Smooth muscle cell (in vitro differentiated cells): ENCODE data around the gene SDHB. TPM values are rescaled to one million over a fixed set of nuclear protein-coding genes. Genes with fewer than 3 reads are reported as not detected.

Source experiments
- DNase-seq: peaks from one replicate; lab custom pipeline; 2025; ENCODE audit not compliant: unreplicated experiment; lab: John Stamatoyannopoulos, UW
- H2AFZ ChIP-seq: fragments of 200-600 bp; sonication (generic); 2 replicates; pipeline ENCODE4 v1.6.0; 2016; ENCODE audit warnings: antibody characterized with exemption, low read depth, mild to moderate bottlenecking
- H3F3A ChIP-seq: fragments of 200-600 bp; sonication (generic); 2 replicates; pipeline ENCODE4 v1.6.0; 2017; ENCODE audit warnings: antibody characterized with exemption, low read depth
- H3K27ac ChIP-seq: fragments of 200-600 bp; sonication (generic); 2 replicates; pipeline ENCODE4 v1.5.1; 2016; ENCODE audit warnings: low read depth, mild to moderate bottlenecking
- H3K27me3 ChIP-seq: fragments of 200-600 bp; sonication (generic); 2 replicates; pipeline ENCODE4 v1.6.1; 2016; ENCODE audit warnings: low read depth, mild to moderate bottlenecking
- H3K36me3 ChIP-seq: fragments of 200-600 bp; sonication (generic); 2 replicates; pipeline ENCODE4 v1.5.1; 2016; ENCODE audit warnings: low read depth
- H3K4me1 ChIP-seq: fragments of 200-600 bp; sonication (generic); 2 replicates; pipeline ENCODE4 v1.5.1; 2016; ENCODE audit warnings: low read depth
- H3K4me2 ChIP-seq: fragments of 200-600 bp; sonication (generic); 2 replicates; pipeline ENCODE4 v1.6.0; 2016; ENCODE audit warnings: mild to moderate bottlenecking
- H3K4me3 ChIP-seq: fragments of 200-600 bp; sonication (generic); 2 replicates; pipeline ENCODE4 v1.5.1; 2016; ENCODE audit warnings: mild to moderate bottlenecking
- H3K79me2 ChIP-seq: fragments of 200-600 bp; sonication (generic); 2 replicates; pipeline ENCODE4 v1.6.0; 2016; ENCODE audit warnings: low read depth, mild to moderate bottlenecking
- H3K9ac ChIP-seq: fragments of 200-600 bp; sonication (generic); 2 replicates; pipeline ENCODE4 v1.6.0; 2016; ENCODE audit warnings: low read depth
- H3K9me3 ChIP-seq: fragments of 200-600 bp; sonication (generic); replicated peaks from 2 replicates; pipeline ENCODE4 v1.5.1; 2016; ENCODE audit warnings: low read depth
- H4K20me1 ChIP-seq: fragments of 200-600 bp; sonication (generic); 2 replicates; pipeline ENCODE4 v1.6.0; 2016; ENCODE audit warnings: low read depth
- CTCF ChIP-seq: fragments of 200-600 bp; sonication (generic); IDR thresholded peaks from 2 replicates; pipeline ENCODE4 v1.5.1; 2017; ENCODE audit warnings: borderline replicate concordance, mild to moderate bottlenecking, antibody characterized with exemption; ENCODE audit not compliant: insufficient read depth, poor library complexity, severe bottlenecking
- WGBS: methylation state at CpG from one replicate; pipeline ENCODE4 v1.1.7; 2016; ENCODE audit warnings: low lambda C conversion rate; 5-methylcytosine and 5-hydroxymethylcytosine counted together
- polyA plus RNA-seq: library from polyadenylated mRNA; unstranded; fragments of >200 nt; fragmentation: Nextera tagmentation; extraction: Ambion mirVana; gene quantifications from 2 replicates; pipeline ENCODE4 v1.2.1, GENCODE V29; 2016
- total RNA-seq: library from RNA; depleted of rRNA; stranded (reverse); fragments of >200 nt; gene quantifications from 2 replicates; pipeline ENCODE4 v1.2.3, GENCODE V29; 2014

SDHB gene
- total and polyA plus RNA-seq, 2 experiments from 2014 or later, result 123 to 174 TPM

DNA sequence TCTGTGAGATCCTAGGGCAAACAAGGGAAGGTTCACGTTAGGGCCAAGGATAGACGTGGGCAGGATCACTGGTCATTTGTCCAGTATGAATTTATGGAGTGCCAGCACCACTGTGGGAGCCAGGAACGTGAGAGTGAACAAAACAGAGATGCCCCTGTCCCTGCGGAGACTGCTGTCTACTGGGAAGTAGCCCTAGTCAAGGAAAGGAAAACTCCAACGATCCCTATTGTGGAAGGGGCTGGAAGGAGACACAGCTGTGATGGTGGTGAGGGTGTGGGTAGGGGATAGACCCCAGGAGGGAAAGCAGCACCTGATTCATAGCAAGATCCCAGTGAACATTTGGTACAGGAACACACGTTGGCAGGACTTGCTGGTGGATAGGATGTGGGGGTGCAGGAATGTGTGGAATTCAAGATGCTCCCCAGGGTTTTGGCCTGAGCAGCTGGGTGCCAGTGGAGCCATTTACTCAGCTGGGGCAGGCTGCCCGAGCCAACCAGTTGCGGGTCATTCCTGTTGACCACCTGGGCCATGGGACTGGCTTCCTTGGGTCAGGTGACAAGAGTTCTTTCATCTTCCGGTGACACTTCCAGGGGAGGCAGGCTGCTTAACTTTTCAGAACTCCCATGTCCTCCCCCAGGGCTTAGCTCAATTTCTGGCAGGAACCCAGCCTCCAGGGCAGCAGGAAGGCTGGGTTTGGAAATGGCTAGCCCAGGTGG is 40.9 kb downstream of the SDHB start:
- WGBS, result 78% methylated on average over 9 of the region's 9 CpGs
- H3K79me2 ChIP-seq, result no peaks in the 10 kb centered on the region
- no peak overlapping the region for H3K27ac ChIP-seq
- no peak overlapping the region for H3K4me3 ChIP-seq
- no peaks in the 10 kb centered on the region for H3K9me3 ChIP-seq
- peaks cover 29% of the 10 kb centered on the region for H4K20me1 ChIP-seq
- H3K9ac ChIP-seq, result no peak overlapping the region
- no peaks in the 10 kb centered on the region for H3K36me3 ChIP-seq
- H3K4me2 ChIP-seq, result no peak overlapping the region
- peaks cover 14% of the 10 kb centered on the region for H3F3A ChIP-seq
- DNase-seq, result no peak
- TF ChIP-seq CTCF, result no peak
- peaks cover 3% of the 10 kb centered on the region for H3K4me1 ChIP-seq
- H2AFZ ChIP-seq, result no peak overlapping the region
- no peaks in the 10 kb centered on the region for H3K27me3 ChIP-seq

DNA sequence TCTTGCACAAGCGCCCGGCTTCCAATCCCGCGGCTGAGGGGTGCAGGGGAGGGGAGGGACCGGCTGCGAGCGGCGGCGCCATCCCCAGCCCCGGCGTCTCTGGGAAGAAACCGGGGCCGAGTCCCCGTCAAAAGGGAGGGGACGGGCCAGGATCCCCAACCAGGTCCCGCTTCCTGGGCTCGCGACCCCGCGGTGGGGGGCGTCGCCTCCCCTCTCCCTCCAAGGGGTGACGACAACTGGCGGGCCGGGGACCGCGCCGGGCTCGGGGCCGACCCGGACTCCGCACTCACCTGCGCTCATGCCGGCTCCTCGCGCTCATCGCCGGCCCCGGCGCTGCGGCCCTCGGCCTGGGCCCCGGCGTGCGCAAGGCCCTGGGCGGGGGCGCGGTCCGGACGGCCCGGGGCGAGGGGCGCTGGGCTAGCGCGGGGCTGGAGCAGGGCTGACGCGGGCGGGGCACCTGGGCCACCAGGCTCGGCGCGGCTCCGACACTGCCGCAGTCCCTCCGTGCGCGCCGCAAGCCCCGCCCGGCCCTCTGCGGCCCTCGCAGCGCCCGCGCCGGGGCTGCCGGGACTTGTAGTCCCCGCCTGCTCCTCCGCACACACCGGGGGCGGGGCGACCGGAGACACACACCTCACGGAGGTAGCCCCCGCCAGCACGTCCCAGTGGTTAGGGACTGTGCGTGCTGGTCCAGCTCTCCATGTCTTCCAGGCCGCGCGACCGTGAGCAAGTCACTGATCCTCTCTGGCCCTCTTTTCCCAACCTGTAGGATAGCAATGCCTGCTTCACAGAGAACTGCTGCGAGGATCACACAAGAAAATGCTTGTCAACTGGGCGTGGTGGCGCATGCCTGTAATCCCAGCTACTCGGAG is 42.2 kb downstream of the SDHB start, which contains the start of gene ATP13A2:
TSS of gene ATP13A2 (minus strand) at position 490 of the 869 bp plus-strand sequence. CDS start at position 300, 190 bp downstream.
- peaks cover 3% of the 10 kb centered on the region for H3K4me1 ChIP-seq
- H3K4me3 ChIP-seq, result peak within 1 kb of the TSS; percentile 62
- H3K9me3 ChIP-seq, result no peaks in the 10 kb centered on the region
- no peak within 1 kb of the TSS for H3K9ac ChIP-seq
- no peaks in the 10 kb centered on the region for H3K27me3 ChIP-seq
- peak within 1 kb of the TSS; percentile 68 for H2AFZ ChIP-seq
- no peak for TF ChIP-seq CTCF
- peak; percentile 22 for DNase-seq
- 4% methylated on average over 65 of the region's 94 CpGs for WGBS
- H3K4me2 ChIP-seq, result peak within 1 kb of the TSS; percentile 98
- peaks cover 7% of the 10 kb centered on the region for H3F3A ChIP-seq
- H3K27ac ChIP-seq, result no peak within 1 kb of the TSS
- no peaks in the 10 kb centered on the region for H3K36me3 ChIP-seq
- H3K79me2 ChIP-seq, result no peaks in the 10 kb centered on the region
- peaks cover 39% of the 10 kb centered on the region for H4K20me1 ChIP-seq

DNA sequence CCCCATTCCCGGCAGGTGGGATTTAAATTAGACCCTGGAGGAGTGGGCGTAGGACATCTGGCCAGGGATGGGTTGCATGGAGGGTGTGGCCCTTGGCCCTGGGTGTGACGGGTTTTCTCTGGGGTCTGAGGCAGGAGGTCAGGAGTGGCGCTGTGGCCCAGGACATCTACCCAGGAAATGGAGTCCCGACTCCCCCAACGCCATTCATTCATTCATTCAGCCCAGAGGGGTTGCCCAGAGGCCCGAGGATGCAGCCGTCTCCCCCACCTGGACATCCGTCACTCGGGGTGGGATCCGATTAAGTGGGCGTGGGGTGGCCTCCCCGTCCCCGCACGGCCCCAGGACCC is 42.8 kb downstream of the SDHB start:
- Histone ChIP-seq H3K36me3 (no peaks in the 10 kb centered on the region), H3F3A (peaks cover 2% of the 10 kb centered on the region), H3K4me1 (peaks cover 3% of the 10 kb centered on the region), H3K27ac (no peak overlapping the region), H3K9me3 (no peaks in the 10 kb centered on the region), H2AFZ (no peak overlapping the region), H3K9ac (no peak overlapping the region), H3K4me2 (peak overlapping the region; percentile 98), H3K4me3 (peak overlapping the region; percentile 62), H3K27me3 (no peaks in the 10 kb centered on the region), H3K79me2 (no peaks in the 10 kb centered on the region), H4K20me1 (peaks cover 43% of the 10 kb centered on the region)
- no peak for TF ChIP-seq CTCF
- WGBS, result 9% methylated on average over 13 of the region's 15 CpGs
- no peak for DNase-seq
